K562 (cell line): ENCODE measurements around the gene RETSAT. TPM values are rescaled to one million over a fixed set of nuclear protein-coding genes. Genes with fewer than 3 reads are reported as not detected.

Source experiments
- ARHGAP35 ChIP-seq: fragments of 450-650 bp; IDR thresholded peaks from 2 replicates; pipeline ENCODE4 v1.6.1; 2018; ENCODE audit not compliant: partially characterized antibody
- ARNT ChIP-seq, 2 experiments: fragments of 450-650 bp; IDR thresholded peaks; 2 replicates each; pipeline ENCODE4 v1.6.1; 2016; ENCODE audit warnings: mild to moderate bottlenecking in 1 of 2
- CC2D1A ChIP-seq: fragments of 450-650 bp; IDR thresholded peaks from 2 replicates; pipeline ENCODE4 v1.6.1; 2017; ENCODE audit warnings: mild to moderate bottlenecking
- CCNT2 ChIP-seq: IDR thresholded peaks from 2 replicates; pipeline ENCODE4 v1.6.1; 2011; ENCODE audit warnings: borderline replicate concordance, low read depth, mild to moderate bottlenecking, moderate library complexity, mixed read lengths, low read length; ENCODE audit not compliant: insufficient read length; ENCODE audit errors: extremely low read depth
- ETV6 ChIP-seq, 3 experiments: fragments of 150-350 bp in 1 of 3; sonication (generic) in 1 of 3; formaldehyde crosslinking in 1 of 3; IDR thresholded peaks; 2 replicates each; pipeline versions ENCODE4 v1.6.1 to v1.8.0; 2014 to 2022; ENCODE audit warnings: borderline replicate concordance in 2 of 3, low read depth in 2 of 3, antibody characterized with exemption in 1 of 3, low read length in 1 of 3, mild to moderate bottlenecking in 1 of 3, missing genetic modification reagents in 1 of 3
- FIP1L1 ChIP-seq: fragments of 200-400 bp; formaldehyde crosslinking; IDR thresholded peaks from 2 replicates; pipeline ENCODE4 v1.6.1; 2018; ENCODE audit warnings: mild to moderate bottlenecking, low read depth, low read length; ENCODE audit not compliant: poor library complexity, severe bottlenecking
- GTF2E2 ChIP-seq: fragments of 200-800 bp; sonication (Bioruptor generic); IDR thresholded peaks from 2 replicates; pipeline ENCODE4 v1.6.1; 2016; ENCODE audit warnings: missing genetic modification characterization, missing compliant biosample characterization
- HBP1 ChIP-seq: fragments of 450-650 bp; formaldehyde crosslinking; IDR thresholded peaks from 2 replicates; pipeline ENCODE4 v1.4.0; 2022; ENCODE audit warnings: missing genetic modification characterization
- ILK ChIP-seq: fragments of 450-650 bp; IDR thresholded peaks from 2 replicates; pipeline ENCODE4 v1.6.1; 2016; ENCODE audit warnings: missing genetic modification characterization, low read depth, mild to moderate bottlenecking, missing compliant biosample characterization, moderate library complexity, borderline replicate concordance
- KDM1A ChIP-seq, 2 experiments: fragments of 450-650 bp; IDR thresholded peaks; 2 replicates each; pipeline ENCODE4 v1.6.1; 2016; ENCODE audit warnings: mild to moderate bottlenecking in 2 of 2
- KLF6 ChIP-seq: fragments of 250-450 bp; sonication (Bioruptor Pico); IDR thresholded peaks from 2 replicates; pipeline ENCODE4 v1.4.0; 2020; ENCODE audit warnings: mild to moderate bottlenecking, moderate library complexity, borderline replicate concordance
- MAFK ChIP-seq: IDR thresholded peaks from 2 replicates; pipeline ENCODE4 v1.6.1; 2011; ENCODE audit warnings: low read length, improper control_type of control experiment
- MCM7 ChIP-seq, 2 experiments: fragments of 450-650 bp; IDR thresholded peaks; 2 replicates each; pipeline ENCODE4 v1.6.1; 2016 to 2018
- MECOM ChIP-seq: fragments of 250-450 bp; sonication (Bioruptor Pico); IDR thresholded peaks from 2 replicates; pipeline ENCODE4 v1.8.0; 2022; ENCODE audit warnings: inconsistent platforms
- NBN ChIP-seq: fragments of 450-650 bp; IDR thresholded peaks from 2 replicates; pipeline ENCODE4 v1.6.1; 2016; ENCODE audit warnings: low read depth, mild to moderate bottlenecking
- RBFOX2 ChIP-seq: fragments of 200-400 bp; formaldehyde crosslinking; IDR thresholded peaks from 2 replicates; pipeline ENCODE4 v1.6.1; 2017; ENCODE audit warnings: low read depth, mild to moderate bottlenecking, low read length, moderate library complexity
- RNF219 ChIP-seq: fragments of 250-450 bp; sonication (Bioruptor Pico); IDR thresholded peaks from 2 replicates; pipeline ENCODE4 v1.5.0; 2022; ENCODE audit warnings: mild to moderate bottlenecking
- ZBTB34 ChIP-seq: fragments of 250-450 bp; sonication (Bioruptor Pico); IDR thresholded peaks from 2 replicates; pipeline ENCODE4 v1.8.0; 2021; ENCODE audit warnings: mild to moderate bottlenecking, moderate library complexity
- ZFP30 ChIP-seq: fragments of 250-450 bp; sonication (Bioruptor Pico); IDR thresholded peaks from 2 replicates; pipeline ENCODE4 v1.8.0; 2022; ENCODE audit warnings: moderate library complexity, mild to moderate bottlenecking, inconsistent platforms, borderline replicate concordance
- ZNF146 ChIP-seq: IDR thresholded peaks from one replicate; pipeline ENCODE4 v1.6.1; 2018; ENCODE audit warnings: missing compliant biosample characterization; ENCODE audit not compliant: unreplicated experiment
- ZNF217 ChIP-seq: sonication (generic); formaldehyde crosslinking; IDR thresholded peaks from 2 replicates; pipeline ENCODE4 v1.8.0; 2022; ENCODE audit warnings: mild to moderate bottlenecking, missing genetic modification reagents
- ZNF444 ChIP-seq: fragments of 250-450 bp; sonication (Bioruptor Pico); IDR thresholded peaks from 2 replicates; pipeline ENCODE4 v1.4.0; 2020; ENCODE audit warnings: mild to moderate bottlenecking, moderate library complexity
- ZNF79 ChIP-seq: fragments of 250-450 bp; sonication (Bioruptor Pico); IDR thresholded peaks from 2 replicates; pipeline ENCODE4 v1.4.0; 2020; ENCODE audit warnings: low read depth, mild to moderate bottlenecking, moderate library complexity
- ZZZ3 ChIP-seq: fragments of 450-650 bp; IDR thresholded peaks from 2 replicates; pipeline ENCODE4 v1.6.1; 2016; ENCODE audit warnings: antibody characterized with exemption, mild to moderate bottlenecking, moderate library complexity
- polyA plus RNA-seq, 8 experiments: library from polyadenylated mRNA; depleted of rRNA in 4 of 8; stranded (reverse) in 5 of 8; unstranded in 3 of 8; fragments of >200 nt; fragmentation: Nextera tagmentation in 2 of 8; fragmentation: Illumina TruSeq in 1 of 8; extraction: Ambion mirVana in 2 of 8; extraction: Trizol in 1 of 8; gene quantifications; 2 replicates each; pipeline versions ENCODE4 v1.2.1 to v1.2.3, GENCODE V29; 2011 to 2014; ENCODE audit warnings: inconsistent platforms in 1 of 8, missing spikeins in 1 of 8
- total RNA-seq, 7 experiments: library from RNA; depleted of rRNA in 6 of 7; stranded (reverse); fragments of >200 nt in 6 of 7; fragmentation: Illumina TruSeq in 2 of 7; extraction: Trizol in 2 of 7; gene quantifications; 2 replicates each; pipeline versions ENCODE4 v1.2.1 to v1.2.3, GENCODE V29; 2011 to 2021; ENCODE audit warnings: low replicate concordance in 1 of 7

The RETSAT gene
- total and polyA plus RNA-seq, 9 of the 15 experiments (the other 6 are each of a cell fraction or from before 2014, with no cell fraction given), result 1.9 to 21.6 (median 16.5) TPM

GRCh38 chr2:85327822-85328617 is 26.3 kb downstream of the RETSAT start, which contains the start of gene TGOLN2 (continued):
- TF ChIP-seq ZBTB34 (CRISPR knock-in tag) (no peak), NBN (peak; percentile 84), ZFP30 (CRISPR knock-in tag) (no peak), CCNT2 (peak; percentile 69), ZNF217 (CRISPR knock-in tag) (no peak), RBFOX2 (peak; percentile 99), ARHGAP35 (peak; percentile 93), GTF2E2 (tag) (0 out of 2 replicates have a peak, but pooled peaks have one; percentile 70), ZNF444 (no peak), KLF6 (CRISPR knock-in tag) (0 out of 2 replicates have a peak, but pooled peaks have one; percentile 4), CC2D1A (peak; percentile 63; the same call in 1 of the 2 replicates), ZNF79 (no peak), ZZZ3 (no peak), ILK (no peak), ETV6 (IDR thresholded peaks at IDR 0.05; ENCODE audit: borderline replicate concordance in 1 of 2, low read depth in 2 of 2, low read length in 1 of 2) (no peak; a peak in 1 of 4 replicates), ETV6 (CRISPR knock-in tag; IDR thresholded peaks at IDR 0.05; ENCODE audit: borderline replicate concordance) (no peak), RNF219 (CRISPR knock-in tag) (no peak), FIP1L1 (peak; percentile 76), KDM1A (IDR thresholded peaks at IDR 0.05) (no peak), ARNT (IDR thresholded peaks at IDR 0.05) (no peak), ZNF146 (CRISPR knock-in tag) (no peak), MAFK (no peak), HBP1 (CRISPR knock-in tag) (no peak), MECOM (CRISPR knock-in tag) (no peak), MCM7 (IDR thresholded peaks at IDR 0.05) (no peak)
